ENCODE measurements around the gene PHF23.

- TF ChIP-seq CTCF (conservative IDR thresholded peaks at IDR 0.05; ENCODE audit: low read length) (no peak), EZH2phosphoT487 (IDR thresholded peaks at IDR 0.05; ENCODE audit: borderline replicate concordance) (no peak)
These were observed 24.1 kb downstream of the PHF23 start for GRCh38 chr17:7215136-7215638.
